ENCODE data around the gene SHB.

SHB gene

DNA sequence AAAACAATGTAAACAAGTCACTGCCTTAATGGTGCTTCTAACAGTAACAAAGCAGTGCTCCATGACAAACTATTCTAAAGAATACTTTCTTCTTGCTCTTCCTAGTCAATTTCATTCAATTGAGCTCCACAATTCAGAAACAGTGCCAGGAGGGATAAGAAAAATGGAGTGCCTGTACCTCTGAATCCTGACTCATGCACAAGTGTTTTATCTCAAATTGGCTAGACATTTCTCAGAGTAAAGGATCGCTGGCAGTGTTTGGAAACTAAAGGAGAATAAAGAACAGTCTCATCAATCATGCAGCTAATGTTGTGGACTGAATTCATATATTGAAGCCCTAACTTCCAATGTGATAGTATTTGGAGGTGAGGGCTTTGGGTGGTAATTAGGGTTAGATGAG is 192.7 kb downstream of the SHB start:
- no peak for DNase-seq

- DNase-seq, result no peak
These were observed 195.1 kb downstream of the SHB start for GRCh38 chr9:37873955-37874354.

DNA sequence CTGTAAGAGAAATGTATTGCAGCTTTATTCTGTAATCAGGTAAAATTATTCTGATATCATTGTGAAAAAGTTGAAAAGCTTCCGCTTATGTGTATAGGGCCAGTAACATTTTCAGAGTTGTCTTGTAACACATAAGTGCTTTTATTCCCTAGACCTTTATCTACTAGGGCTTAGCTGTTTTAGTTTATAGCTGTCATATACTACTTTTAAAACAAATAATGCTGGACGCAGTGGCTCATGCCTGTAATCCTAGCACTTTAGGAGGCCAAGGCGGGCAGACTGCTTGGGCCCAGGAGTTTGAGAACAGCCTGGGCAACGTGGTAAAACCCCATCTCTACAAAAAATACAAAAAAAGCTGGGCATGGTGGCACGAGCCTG is 198.2 kb downstream of the SHB start:
- no peak for DNase-seq

GRCh38 chr9:37870081-37870798 is 198.8 kb downstream of the SHB start:
- DNase-seq, result no peak

All from SIG-M5 (cell line).